GM12872 (cell line): ENCODE data around the gene ILK.

Experiments
- CTCF ChIP-seq: IDR thresholded peaks from 3 replicates; pipeline ENCODE4 v1.5.1; 2011; ENCODE audit warnings: low read depth, mild to moderate bottlenecking, low read length, moderate library complexity; ENCODE audit not compliant: insufficient read depth

The ILK gene

GRCh38 chr11:6561288-6561687, 42.3 kb upstream of the ILK start:
- TF ChIP-seq CTCF = no peak

- no peak for TF ChIP-seq CTCF
Observed at GRCh38 chr11:6563121-6563619, 40.4 kb upstream of the ILK start.

- TF ChIP-seq CTCF = no peak
Observed at GRCh38 chr11:6563667-6564066, 39.9 kb upstream of the ILK start.

GRCh38 chr11:6565325-6565724, 38.2 kb upstream of the ILK start:
- no peak for TF ChIP-seq CTCF

GRCh38 chr11:6565988-6566703, 37.4 kb upstream of the ILK start:
- no peak for TF ChIP-seq CTCF

- no peak for TF ChIP-seq CTCF
Observed at GRCh38 chr11:6566704-6567370, 36.7 kb upstream of the ILK start.

GRCh38 chr11:6567371-6567745, 36.2 kb upstream of the ILK start:
- TF ChIP-seq CTCF = no peak
